Endothelial cell of umbilical vein (primary cell): ENCODE results near the gene AAMDC. TPM values are rescaled to one million over a fixed set of nuclear protein-coding genes. Genes with fewer than 3 reads are reported as not detected.

Experiments
- BruUV-seq: library from RNA; stranded (reverse); fragments of 400-500 nt; replicated peaks from 2 replicates; lab custom pipeline; 2021; lab: Mats Ljungman, UMichigan
- CTCF ChIA-PET: fragments of 300-600, 350-600 bp; sonication (Branson Sonifier 250); formaldehyde crosslinking; loops from one replicate; lab custom pipeline; 2021; ENCODE audit warnings: antibody characterized with exemption, inconsistent platforms; lab: Charles Lee
- POLR2A ChIA-PET: fragments of 300-600, 350-600 bp; sonication (Branson Sonifier 250); formaldehyde crosslinking; loops from one replicate; lab custom pipeline; 2021; ENCODE audit warnings: antibody characterized with exemption, inconsistent platforms; lab: Charles Lee
- DNase-seq: peaks from one replicate; pipeline ENCODE4 v3.0.0-alpha.2; 2011; ENCODE audit warnings: low read depth, low spot score
- FAIRE-seq: peaks from 2 replicates; lab custom pipeline; 2011; peaks lifted over from hg19 to GRCh38; lab: Jason Lieb, UNC
- H2AFZ ChIP-seq: 2 replicates; pipeline ENCODE4 v1.6.0; 2012; ENCODE audit warnings: low read depth, low read length, control low read depth, inconsistent platforms
- H3K27ac ChIP-seq: 2 replicates; pipeline ENCODE4 v1.5.1; 2011; ENCODE audit warnings: low read depth, mild to moderate bottlenecking, control low read depth, low read length, moderate library complexity; ENCODE audit not compliant: insufficient read depth
- H3K27me3 ChIP-seq, 2 experiments: 2 replicates each; pipeline versions ENCODE4 v1.6.0 to v1.6.1; 2011; ENCODE audit warnings: low read length in 2 of 2, mixed read lengths in 1 of 2; ENCODE audit not compliant: control insufficient read depth in 2 of 2, insufficient read depth in 2 of 2
- H3K36me3 ChIP-seq, 2 experiments: 2 replicates in 1 of 2; 3 replicates in 1 of 2; pipeline ENCODE4 v1.5.1; 2011; ENCODE audit warnings: low read length in 2 of 2, mild to moderate bottlenecking in 1 of 2, moderate library complexity in 1 of 2; ENCODE audit not compliant: control insufficient read depth in 2 of 2, insufficient read depth in 2 of 2; ENCODE audit errors: extremely low read depth in 1 of 2
- H3K4me1 ChIP-seq: 3 replicates; pipeline ENCODE4 v1.5.1; 2011; ENCODE audit warnings: mild to moderate bottlenecking, low read length; ENCODE audit not compliant: control insufficient read depth, insufficient read depth; ENCODE audit errors: extremely low read depth
- H3K4me2 ChIP-seq: 2 replicates; pipeline ENCODE4 v1.6.1; 2011; ENCODE audit warnings: low read length, control low read depth, mixed read lengths; ENCODE audit not compliant: insufficient read depth
- H3K4me3 ChIP-seq, 3 experiments: fragments of 200-600 bp in 1 of 3; sonication (generic), shearing (Covaris generic) in 1 of 3; replicated peaks in 1 of 3; 2 replicates each; pipeline ENCODE4 v1.5.1; 2011 to 2016; ENCODE audit warnings: control low read depth in 3 of 3, low read length in 3 of 3, mild to moderate bottlenecking in 2 of 3, inconsistent platforms in 1 of 3, low read depth in 1 of 3, moderate library complexity in 1 of 3; ENCODE audit not compliant: insufficient read depth in 1 of 3
- H3K79me2 ChIP-seq: 2 replicates; pipeline ENCODE4 v1.6.0; 2012; ENCODE audit warnings: low read length, inconsistent platforms; ENCODE audit not compliant: control insufficient read depth, insufficient read depth
- H3K9ac ChIP-seq: replicated peaks from 2 replicates; pipeline ENCODE3; 2011; ENCODE audit warnings: low read length, control low read depth; ENCODE audit not compliant: insufficient read depth; ENCODE audit errors: extremely low read depth
- H3K9me1 ChIP-seq: replicated peaks from 3 replicates; pipeline ENCODE4 v1.6.0; 2011; ENCODE audit warnings: mild to moderate bottlenecking, low read length; ENCODE audit not compliant: control insufficient read depth, insufficient read depth; ENCODE audit errors: extremely low read depth
- H3K9me3 ChIP-seq: replicated peaks from 2 replicates; pipeline ENCODE4 v1.5.1; 2012; ENCODE audit warnings: low read length, inconsistent platforms; ENCODE audit not compliant: control insufficient read depth, insufficient read depth
- H4K20me1 ChIP-seq: replicated peaks from 2 replicates; pipeline ENCODE3; 2011; ENCODE audit warnings: mild to moderate bottlenecking, low read length; ENCODE audit not compliant: control insufficient read depth, insufficient read depth; ENCODE audit errors: extremely low read depth
- CTCF ChIP-seq, 2 donors: IDR thresholded peaks; 1 replicate in 1 of 2; 2 replicates in 1 of 2; pipeline ENCODE4 v1.5.1; 2011; ENCODE audit warnings: low read length in 2 of 2, mild to moderate bottlenecking in 2 of 2, moderate library complexity in 2 of 2, control low read depth in 1 of 2, inconsistent platforms in 1 of 2, low read depth in 1 of 2; ENCODE audit not compliant: insufficient read depth in 1 of 2; ENCODE audit errors: extremely low read depth in 1 of 2
- EZH2 ChIP-seq: IDR thresholded peaks from 2 replicates; pipeline ENCODE4 v1.6.1; 2012; ENCODE audit warnings: borderline replicate concordance, low read depth, mild to moderate bottlenecking, moderate library complexity, low read length, inconsistent platforms; ENCODE audit not compliant: severe bottlenecking
- FOS ChIP-seq: IDR thresholded peaks from 2 replicates; pipeline ENCODE4 v1.6.1; 2011; ENCODE audit warnings: mild to moderate bottlenecking, low read length, moderate library complexity, borderline replicate concordance; ENCODE audit not compliant: insufficient read depth
- GATA2 ChIP-seq: IDR thresholded peaks from 2 replicates; pipeline ENCODE4 v1.7.0; 2011; ENCODE audit warnings: low read depth, mild to moderate bottlenecking, moderate library complexity, mixed read lengths, low read length; ENCODE audit not compliant: insufficient read length, insufficient read depth
- JUN ChIP-seq: IDR thresholded peaks from 2 replicates; pipeline ENCODE4 v1.6.1; 2011; ENCODE audit warnings: borderline replicate concordance, low read depth; ENCODE audit not compliant: insufficient read length, insufficient read depth
- MYC ChIP-seq: IDR thresholded peaks from one replicate; pipeline ENCODE4 v1.6.1; 2011; ENCODE audit warnings: mild to moderate bottlenecking, low read depth, low read length
- POLR2A ChIP-seq: IDR thresholded peaks from 2 replicates; pipeline ENCODE4 v1.6.1; 2012; ENCODE audit warnings: low read depth, mild to moderate bottlenecking, control low read depth, low read length
- POLR2AphosphoS5 ChIP-seq: IDR thresholded peaks from 2 replicates; pipeline ENCODE4 v1.6.1; 2012; ENCODE audit warnings: low read depth, mild to moderate bottlenecking, control low read depth, low read length, moderate library complexity; ENCODE audit not compliant: insufficient read depth
- dilution Hi-C: fragments of 300-500 bp; cut with MboI; formaldehyde crosslinking; loops from one replicate; pipeline ENCODE4 v1.15.0; 2019; ENCODE audit warnings: low sequenced_read_pairs; ENCODE audit not compliant: extremely low pct_ligation_motif_present
- intact Hi-C: fragments of 100-400 bp; cut with micrococcal nuclease; formaldehyde crosslinking; loops from one replicate; pipeline ENCODE4 v1.10.0; 2022
- polyA plus RNA-seq, 4 experiments: library from polyadenylated mRNA; depleted of rRNA in 3 of 4; stranded (reverse) in 3 of 4; unstranded in 1 of 4; fragments of >200 nt; gene quantifications; 2 replicates each; pipeline versions ENCODE4 v1.2.1 to v1.2.3, GENCODE V29; 2011 to 2012; ENCODE audit warnings: missing spikeins in 1 of 4
- total RNA-seq: library from RNA; stranded (reverse); gene quantifications from 2 replicates; pipeline ENCODE4 v1.2.3, GENCODE V29; 2021
- TF ChIP-seq, protein P1 (sequence below): IDR thresholded peaks from 2 replicates; pipeline ENCODE4 v1.6.1; 2011; ENCODE audit not compliant: insufficient read depth, insufficient read length

AAMDC gene
- total and polyA plus RNA-seq, 2 donors (not counting 3 experiments of a cell fraction or from before 2014, with no cell fraction given): 48.1 to 51.0 TPM

GRCh38 chr11:77784572-77784971 lies 36.4 kb upstream of the AAMDC start:
- ChIA-PET POLR2A (no interaction called here), CTCF (interaction anchor here (1.0 kb wide), 1 partner anchor 215 kb away, joined by 3 read pairs; no protein-coding TSS in a partner anchor)
- Histone ChIP-seq H3K36me3 (no peaks in the 10 kb centered on the region), H3K27me3 (no peaks in the 10 kb centered on the region), H3K9me1 (no peaks in the 10 kb centered on the region), H3K4me2 (no peak overlapping the region), H3K4me1 (no peaks in the 10 kb centered on the region), H3K4me3 (no peak overlapping the region), H3K9me3 (no peaks in the 10 kb centered on the region), H2AFZ (no peak overlapping the region), H3K27ac (no peak overlapping the region), H3K79me2 (peaks cover 69% of the 10 kb centered on the region), H3K9ac (no peak overlapping the region), H4K20me1 (peaks cover 20% of the 10 kb centered on the region)
- BruUV-seq: no TSS peak
- dilution Hi-C loops (no loop called here), intact Hi-C loops (no loop called here)
- TF ChIP-seq FOS: no peak
- TF ChIP-seq JUN: no peak
- TF ChIP-seq POLR2A: no peak
- TF ChIP-seq MYC: no peak
- TF ChIP-seq EZH2: no peak
- TF ChIP-seq CTCF (IDR thresholded peaks at IDR 0.05; ENCODE audit: extremely low read depth in 1 of 2, insufficient read depth in 1 of 2, low read depth in 1 of 2, low read length in 2 of 2): no peak
- TF ChIP-seq, protein P1, sequence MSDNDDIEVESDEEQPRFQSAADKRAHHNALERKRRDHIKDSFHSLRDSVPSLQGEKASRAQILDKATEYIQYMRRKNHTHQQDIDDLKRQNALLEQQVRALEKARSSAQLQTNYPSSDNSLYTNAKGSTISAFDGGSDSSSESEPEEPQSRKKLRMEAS: no peak
- no peak for TF ChIP-seq POLR2AphosphoS5
- TF ChIP-seq GATA2: no peak
- DNase-seq: no peak
- FAIRE-seq: no peak
